HepG2 (cell line): ENCODE data around the gene CSTB. TPM values are rescaled to one million over a fixed set of nuclear protein-coding genes. Genes with fewer than 3 reads are reported as not detected.

ENCODE experiments used
- ELF3 ChIP-seq: IDR thresholded peaks from 2 replicates; pipeline ENCODE4 v1.6.1; 2016; ENCODE audit warnings: missing genetic modification reagents, missing compliant biosample characterization
- ETV5 ChIP-seq: IDR thresholded peaks from 2 replicates; pipeline ENCODE4 v1.6.1; 2018; ENCODE audit warnings: missing biosample characterization, missing genetic modification reagents, inconsistent platforms, borderline replicate concordance
- KAT7 ChIP-seq: IDR thresholded peaks from 2 replicates; pipeline ENCODE4 v1.6.1; 2018; ENCODE audit warnings: borderline replicate concordance, missing compliant biosample characterization
- KDM1A ChIP-seq: IDR thresholded peaks from 2 replicates; pipeline ENCODE4 v1.6.1; 2016; ENCODE audit warnings: missing compliant biosample characterization
- MBNL3 ChIP-seq: fragments of 250-450 bp; sonication (Bioruptor Pico); conservative IDR thresholded peaks from 2 replicates; pipeline ENCODE4 v1.8.0; 2022; ENCODE audit warnings: mild to moderate bottlenecking, inconsistent platforms
- NCOA1 ChIP-seq: sonication (generic); formaldehyde crosslinking; IDR thresholded peaks from 2 replicates; pipeline ENCODE4 v1.9.0; 2021; ENCODE audit warnings: missing genetic modification reagents
- NR2C2 ChIP-seq: sonication (generic); formaldehyde crosslinking; IDR thresholded peaks from 2 replicates; pipeline ENCODE4 v1.4.0; 2020; ENCODE audit warnings: missing genetic modification reagents, mild to moderate bottlenecking, moderate library complexity, borderline replicate concordance
- RBFOX2 ChIP-seq: fragments of 200-400 bp; formaldehyde crosslinking; IDR thresholded peaks from 2 replicates; pipeline ENCODE4 v1.6.1; 2017; ENCODE audit warnings: low read depth, mild to moderate bottlenecking, low read length
- RXRA ChIP-seq: sonication (generic); formaldehyde crosslinking; IDR thresholded peaks from 2 replicates; pipeline ENCODE4 v1.5.1; 2020; ENCODE audit warnings: missing genetic modification reagents
- SRSF4 ChIP-seq: fragments of 200-400 bp; formaldehyde crosslinking; IDR thresholded peaks from one replicate; pipeline ENCODE4 v1.6.1; 2018; ENCODE audit warnings: mild to moderate bottlenecking, low read depth, low read length, moderate library complexity; ENCODE audit not compliant: poor library complexity, severe bottlenecking
- YEATS2 ChIP-seq: sonication (generic); formaldehyde crosslinking; IDR thresholded peaks from 2 replicates; pipeline ENCODE4 v1.4.0; 2020; ENCODE audit warnings: missing genetic modification reagents, borderline replicate concordance
- YY1 ChIP-seq: IDR thresholded peaks from 2 replicates; pipeline ENCODE4 v1.6.1; 2011; ENCODE audit warnings: low read length, low read depth, moderate library complexity, mild to moderate bottlenecking; ENCODE audit not compliant: insufficient read depth, insufficient replicate concordance
- ZBTB21 ChIP-seq: sonication (generic); formaldehyde crosslinking; IDR thresholded peaks from 2 replicates; pipeline ENCODE4 v1.4.0; 2020; ENCODE audit warnings: missing genetic modification reagents
- ZNF160 ChIP-seq: sonication (generic); formaldehyde crosslinking; IDR thresholded peaks from 2 replicates; pipeline ENCODE4 v1.8.0; 2022; ENCODE audit warnings: mild to moderate bottlenecking, inconsistent platforms, missing genetic modification reagents
- ZNF235 ChIP-seq: sonication (generic); formaldehyde crosslinking; IDR thresholded peaks from 2 replicates; pipeline ENCODE4 v1.8.1; 2023; ENCODE audit warnings: mild to moderate bottlenecking, missing genetic modification reagents, borderline replicate concordance
- ZNF546 ChIP-seq: sonication (generic); formaldehyde crosslinking; conservative IDR thresholded peaks from 2 replicates; pipeline ENCODE4 v1.8.1; 2023; ENCODE audit warnings: mild to moderate bottlenecking, missing genetic modification reagents
- ZNF552 ChIP-seq: sonication (generic); formaldehyde crosslinking; IDR thresholded peaks from 2 replicates; pipeline ENCODE4 v1.9.0; 2022; ENCODE audit warnings: missing genetic modification reagents, mild to moderate bottlenecking, borderline replicate concordance
- ZNF564 ChIP-seq: sonication (generic); formaldehyde crosslinking; IDR thresholded peaks from 2 replicates; pipeline ENCODE4 v1.8.1; 2023; ENCODE audit warnings: mild to moderate bottlenecking, missing genetic modification reagents
- polyA plus RNA-seq, 8 experiments: library from polyadenylated mRNA; depleted of rRNA in 3 of 8; stranded (reverse) in 7 of 8; unstranded in 1 of 8; fragments of >200 nt; fragmentation: Illumina TruSeq in 4 of 8; extraction: Trizol in 4 of 8; gene quantifications; 2 replicates each; pipeline versions ENCODE4 v1.2.1 to v1.2.3, GENCODE V29; 2011 to 2016; ENCODE audit warnings: low read depth in 4 of 8, missing spikeins in 1 of 8, mixed read lengths in 1 of 8; ENCODE audit not compliant: insufficient read depth in 1 of 8
- total RNA-seq, 5 experiments: library from RNA; depleted of rRNA; stranded (reverse); fragments of >200 nt; fragmentation: Illumina TruSeq; extraction: Trizol; gene quantifications; 2 replicates each; pipeline ENCODE4 v1.2.3, GENCODE V29; 2016; ENCODE audit warnings: low read depth in 1 of 5
- TF ChIP-seq, protein P1 (sequence below): IDR thresholded peaks from 2 replicates; pipeline ENCODE4 v1.6.1; 2016; ENCODE audit warnings: missing genetic modification reagents, missing compliant biosample characterization
- TF ChIP-seq, protein P2 (sequence below): sonication (generic); formaldehyde crosslinking; IDR thresholded peaks from 2 replicates; pipeline ENCODE4 v1.5.1; 2020; ENCODE audit warnings: mild to moderate bottlenecking, missing genetic modification reagents, borderline replicate concordance
- TF ChIP-seq, protein P3 (sequence below): sonication (generic); formaldehyde crosslinking; IDR thresholded peaks from 2 replicates; pipeline ENCODE4 v1.8.0; 2023; ENCODE audit warnings: mild to moderate bottlenecking, missing genetic modification reagents
- TF ChIP-seq, protein P4 (sequence below): IDR thresholded peaks from 2 replicates; pipeline ENCODE4 v1.6.1; 2016; ENCODE audit warnings: missing compliant biosample characterization, missing genetic modification reagents, borderline replicate concordance

CSTB gene
- total and polyA plus RNA-seq, 2 of the 13 experiments (the other 11 are each of a cell fraction or from before 2014, with no cell fraction given), result 11.7 to 94.1 TPM

DNA sequence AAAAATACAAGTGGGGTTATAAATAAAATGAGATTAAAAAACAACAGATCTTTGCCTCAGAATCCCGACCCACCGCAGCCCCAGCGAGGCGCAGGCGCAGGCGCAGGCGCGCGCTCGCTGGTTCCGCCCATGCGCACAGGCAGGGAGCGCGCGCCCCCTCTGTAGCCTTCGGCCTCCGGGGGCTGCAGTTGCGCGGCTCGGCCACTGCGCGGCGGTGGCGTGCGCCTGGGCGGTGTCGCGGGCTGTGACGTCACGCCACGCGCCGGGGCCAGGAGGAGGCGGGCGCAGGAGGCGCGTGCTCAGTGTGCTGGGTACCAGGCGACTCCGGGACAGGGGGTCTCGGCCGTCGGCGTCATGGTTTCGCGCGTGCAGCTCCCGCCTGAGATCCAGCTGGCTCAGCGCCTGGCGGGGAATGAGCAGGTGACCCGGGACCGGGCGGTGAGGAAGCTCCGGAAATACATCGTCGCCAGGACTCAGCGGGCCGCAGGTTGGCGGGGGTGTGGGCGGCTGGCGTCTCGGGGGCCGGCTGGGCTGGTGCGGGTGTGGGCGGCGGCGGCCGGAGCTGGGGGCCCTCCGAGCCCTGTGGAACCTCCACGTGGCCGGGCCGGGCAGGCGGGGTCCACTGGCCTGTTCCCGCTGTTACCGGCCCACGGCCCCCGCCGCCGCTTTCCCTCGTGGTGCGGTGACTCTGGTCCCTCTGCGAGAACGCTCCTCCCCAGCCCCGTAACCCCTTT, 13.3 kb upstream of the CSTB start, which contains the start of gene RRP1 (continued):
- no peak for TF ChIP-seq MBNL3
- TF ChIP-seq, protein P1, sequence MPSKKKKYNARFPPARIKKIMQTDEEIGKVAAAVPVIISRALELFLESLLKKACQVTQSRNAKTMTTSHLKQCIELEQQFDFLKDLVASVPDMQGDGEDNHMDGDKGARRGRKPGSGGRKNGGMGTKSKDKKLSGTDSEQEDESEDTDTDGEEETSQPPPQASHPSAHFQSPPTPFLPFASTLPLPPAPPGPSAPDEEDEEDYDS (CRISPR knock-in tag), result peak; percentile 79; the same call in 1 of the 2 replicates
- TF ChIP-seq ZBTB21, result no peak
- peak; percentile 91 for TF ChIP-seq RBFOX2
- TF ChIP-seq ZNF546 (CRISPR knock-in tag), result no peak
- no peak for TF ChIP-seq ZNF160 (CRISPR knock-in tag)
- no peak for TF ChIP-seq SRSF4
- TF ChIP-seq NR2C2 (CRISPR knock-in tag), result peak; percentile 80
- TF ChIP-seq, protein P2, sequence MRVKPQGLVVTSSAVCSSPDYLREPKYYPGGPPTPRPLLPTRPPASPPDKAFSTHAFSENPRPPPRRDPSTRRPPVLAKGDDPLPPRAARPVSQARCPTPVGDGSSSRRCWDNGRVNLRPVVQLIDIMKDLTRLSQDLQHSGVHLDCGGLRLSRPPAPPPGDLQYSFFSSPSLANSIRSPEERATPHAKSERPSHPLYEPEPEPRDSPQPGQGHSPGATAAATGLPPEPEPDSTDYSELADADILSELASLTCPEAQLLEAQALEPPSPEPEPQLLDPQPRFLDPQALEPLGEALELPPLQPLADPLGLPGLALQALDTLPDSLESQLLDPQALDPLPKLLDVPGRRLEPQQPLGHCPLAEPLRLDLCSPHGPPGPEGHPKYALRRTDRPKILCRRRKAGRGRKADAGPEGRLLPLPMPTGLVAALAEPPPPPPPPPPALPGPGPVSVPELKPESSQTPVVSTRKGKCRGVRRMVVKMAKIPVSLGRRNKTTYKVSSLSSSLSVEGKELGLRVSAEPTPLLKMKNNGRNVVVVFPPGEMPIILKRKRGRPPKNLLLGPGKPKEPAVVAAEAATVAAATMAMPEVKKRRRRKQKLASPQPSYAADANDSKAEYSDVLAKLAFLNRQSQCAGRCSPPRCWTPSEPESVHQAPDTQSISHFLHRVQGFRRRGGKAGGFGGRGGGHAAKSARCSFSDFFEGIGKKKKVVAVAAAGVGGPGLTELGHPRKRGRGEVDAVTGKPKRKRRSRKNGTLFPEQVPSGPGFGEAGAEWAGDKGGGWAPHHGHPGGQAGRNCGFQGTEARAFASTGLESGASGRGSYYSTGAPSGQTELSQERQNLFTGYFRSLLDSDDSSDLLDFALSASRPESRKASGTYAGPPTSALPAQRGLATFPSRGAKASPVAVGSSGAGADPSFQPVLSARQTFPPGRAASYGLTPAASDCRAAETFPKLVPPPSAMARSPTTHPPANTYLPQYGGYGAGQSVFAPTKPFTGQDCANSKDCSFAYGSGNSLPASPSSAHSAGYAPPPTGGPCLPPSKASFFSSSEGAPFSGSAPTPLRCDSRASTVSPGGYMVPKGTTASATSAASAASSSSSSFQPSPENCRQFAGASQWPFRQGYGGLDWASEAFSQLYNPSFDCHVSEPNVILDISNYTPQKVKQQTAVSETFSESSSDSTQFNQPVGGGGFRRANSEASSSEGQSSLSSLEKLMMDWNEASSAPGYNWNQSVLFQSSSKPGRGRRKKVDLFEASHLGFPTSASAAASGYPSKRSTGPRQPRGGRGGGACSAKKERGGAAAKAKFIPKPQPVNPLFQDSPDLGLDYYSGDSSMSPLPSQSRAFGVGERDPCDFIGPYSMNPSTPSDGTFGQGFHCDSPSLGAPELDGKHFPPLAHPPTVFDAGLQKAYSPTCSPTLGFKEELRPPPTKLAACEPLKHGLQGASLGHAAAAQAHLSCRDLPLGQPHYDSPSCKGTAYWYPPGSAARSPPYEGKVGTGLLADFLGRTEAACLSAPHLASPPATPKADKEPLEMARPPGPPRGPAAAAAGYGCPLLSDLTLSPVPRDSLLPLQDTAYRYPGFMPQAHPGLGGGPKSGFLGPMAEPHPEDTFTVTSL (CRISPR knock-in tag), result no peak
- peak; percentile 38; the same call in 1 of the 2 replicates for TF ChIP-seq ELF3 (CRISPR knock-in tag)
- peak; percentile 13; the same call in 1 of the 2 replicates for TF ChIP-seq ETV5
- TF ChIP-seq RXRA, result peak; percentile 52; the same call in 1 of the 2 replicates
- peak; percentile 96 for TF ChIP-seq ZNF235 (CRISPR knock-in tag)
- peak; percentile 76 for TF ChIP-seq YY1
- peak; percentile 72; the same call in 1 of the 2 replicates for TF ChIP-seq KAT7
- TF ChIP-seq KDM1A (CRISPR knock-in tag), result no peak
- no peak for TF ChIP-seq ZNF564 (CRISPR knock-in tag)
- TF ChIP-seq, protein P3, sequence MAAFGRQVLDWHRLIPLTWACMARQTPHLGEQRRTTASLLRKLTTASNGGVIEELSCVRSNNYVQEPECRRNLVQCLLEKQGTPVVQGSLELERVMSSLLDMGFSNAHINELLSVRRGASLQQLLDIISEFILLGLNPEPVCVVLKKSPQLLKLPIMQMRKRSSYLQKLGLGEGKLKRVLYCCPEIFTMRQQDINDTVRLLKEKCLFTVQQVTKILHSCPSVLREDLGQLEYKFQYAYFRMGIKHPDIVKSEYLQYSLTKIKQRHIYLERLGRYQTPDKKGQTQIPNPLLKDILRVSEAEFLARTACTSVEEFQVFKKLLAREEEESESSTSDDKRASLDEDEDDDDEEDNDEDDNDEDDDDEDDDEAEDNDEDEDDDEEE (CRISPR knock-in tag), result 0 out of 2 replicates have a peak, but pooled peaks have one; percentile 50
- no peak for TF ChIP-seq ZNF552 (CRISPR knock-in tag)
- peak; percentile 63; the same call in 1 of the 2 replicates for TF ChIP-seq YEATS2
- TF ChIP-seq, protein P4, sequence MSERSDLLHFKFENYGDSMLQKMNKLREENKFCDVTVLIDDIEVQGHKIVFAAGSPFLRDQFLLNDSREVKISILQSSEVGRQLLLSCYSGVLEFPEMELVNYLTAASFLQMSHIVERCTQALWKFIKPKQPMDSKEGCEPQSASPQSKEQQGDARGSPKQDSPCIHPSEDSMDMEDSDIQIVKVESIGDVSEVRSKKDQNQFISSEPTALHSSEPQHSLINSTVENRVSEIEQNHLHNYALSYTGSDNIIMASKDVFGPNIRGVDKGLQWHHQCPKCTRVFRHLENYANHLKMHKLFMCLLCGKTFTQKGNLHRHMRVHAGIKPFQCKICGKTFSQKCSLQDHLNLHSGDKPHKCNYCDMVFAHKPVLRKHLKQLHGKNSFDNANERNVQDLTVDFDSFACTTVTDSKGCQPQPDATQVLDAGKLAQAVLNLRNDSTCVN (CRISPR knock-in tag), result no peak
- no peak; the same call in 1 of the 2 replicates for TF ChIP-seq NCOA1 (CRISPR knock-in tag)
